NT2/D1 (cell line): ENCODE measurements around the gene SHC2.

Experiments used
- YY1 ChIP-seq: IDR thresholded peaks from 2 replicates; pipeline ENCODE4 v1.6.1; 2011; ENCODE audit not compliant: insufficient read length, insufficient read depth
- ZNF274 ChIP-seq: IDR thresholded peaks from 2 replicates; pipeline ENCODE4 v1.6.1; 2011; ENCODE audit warnings: mild to moderate bottlenecking, low read depth, low read length

DNA sequence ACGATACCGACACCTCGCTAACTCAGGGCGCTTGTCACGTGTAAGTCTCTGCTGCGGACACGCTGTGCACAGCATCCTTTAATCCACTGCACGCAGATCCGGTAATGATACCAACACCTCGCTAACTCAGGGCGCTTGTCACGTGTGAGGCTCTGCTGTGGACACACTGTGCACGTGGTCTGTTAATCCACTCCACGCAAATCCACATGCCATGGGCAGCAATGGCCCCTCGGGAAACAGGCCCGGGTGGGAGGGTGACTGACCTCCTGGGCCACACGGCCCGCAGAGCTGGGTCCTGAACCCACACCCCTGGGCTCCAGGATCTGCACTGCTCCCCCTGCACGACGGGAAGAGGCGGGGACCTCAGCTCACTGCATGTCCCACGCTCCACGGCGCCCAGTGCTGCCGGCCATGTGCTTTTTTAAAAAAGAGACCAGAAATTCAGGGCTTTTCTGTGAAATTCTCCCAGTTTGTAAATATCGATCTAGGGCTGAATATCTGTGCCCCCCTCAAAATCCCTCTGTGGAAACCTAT lies 16.1 kb downstream of the SHC2 start:
- TF ChIP-seq ZNF274 (no peak), YY1 (no peak)
